DND-41 (cell line): ENCODE data around the gene LPIN1.
"Not testable (repeated sequence)": the region's sequence is repeated elsewhere in the genome, so short reads cannot be mapped to it uniquely, and the experiment has no call there.

ENCODE experiments used
- ATAC-seq: fragments of 200-7000 bp; cut with Tn5 transposase; 3 replicates; pipeline ENCODE4 v1.9.1; 2021; ENCODE audit warnings: low read depth; ENCODE audit not compliant: insufficient read depth
- DNase-seq: peaks from one replicate; pipeline ENCODE4 v3.0.0-alpha.2; 2020
- H2AFZ ChIP-seq: 2 replicates; pipeline ENCODE4 v1.6.0; 2012; ENCODE audit warnings: low read depth, low read length
- H3K27ac ChIP-seq: 2 replicates; pipeline ENCODE4 v1.5.1; 2012; ENCODE audit warnings: low read length, inconsistent platforms
- H3K27me3 ChIP-seq: fragments of 200-600 bp; sonication (generic); 2 replicates; pipeline ENCODE4 v1.6.0; 2012; ENCODE audit warnings: low read length, mild to moderate bottlenecking, inconsistent platforms; ENCODE audit not compliant: insufficient read depth, poor library complexity
- H3K36me3 ChIP-seq: 2 replicates; pipeline ENCODE4 v1.5.1; 2012; ENCODE audit warnings: low read length, inconsistent platforms; ENCODE audit not compliant: insufficient read depth
- H3K4me1 ChIP-seq: 2 replicates; pipeline ENCODE4 v1.5.1; 2012; ENCODE audit warnings: mild to moderate bottlenecking, low read length; ENCODE audit not compliant: insufficient read depth
- H3K4me2 ChIP-seq: 2 replicates; pipeline ENCODE4 v1.6.0; 2012; ENCODE audit warnings: mild to moderate bottlenecking, moderate library complexity, low read length, inconsistent platforms; ENCODE audit not compliant: insufficient read depth
- H3K4me3 ChIP-seq, 2 experiments: fragments of 200-600 bp in 1 of 2; shearing (Covaris generic) in 1 of 2; 2 replicates each; pipeline ENCODE4 v1.5.1; 2012 to 2016; ENCODE audit warnings: inconsistent platforms in 2 of 2, low read length in 2 of 2, mild to moderate bottlenecking in 2 of 2, low read depth in 1 of 2, moderate library complexity in 1 of 2
- H3K79me2 ChIP-seq: 2 replicates; pipeline ENCODE4 v1.6.0; 2012; ENCODE audit warnings: low read length, inconsistent platforms; ENCODE audit not compliant: insufficient read depth
- H3K9ac ChIP-seq: 2 replicates; pipeline ENCODE4 v1.6.0; 2012; ENCODE audit warnings: low read depth, mild to moderate bottlenecking, inconsistent platforms, low read length, moderate library complexity
- H3K9me3 ChIP-seq: 2 replicates; pipeline ENCODE4 v1.5.1; 2012; ENCODE audit warnings: low read length, moderate library complexity, mild to moderate bottlenecking, inconsistent platforms; ENCODE audit not compliant: insufficient read depth, severe bottlenecking
- H4K20me1 ChIP-seq: 2 replicates; pipeline ENCODE4 v1.6.0; 2012; ENCODE audit warnings: low read length; ENCODE audit not compliant: insufficient read depth
- EZH2 ChIP-seq: IDR thresholded peaks from 3 replicates; pipeline ENCODE4 v1.6.1; 2012; ENCODE audit warnings: borderline replicate concordance, low read depth, mild to moderate bottlenecking, moderate library complexity, low read length, inconsistent platforms; ENCODE audit not compliant: severe bottlenecking
- TF ChIP-seq, protein P1 (sequence below): IDR thresholded peaks from 2 replicates; pipeline ENCODE4 v1.5.1; 2012; ENCODE audit warnings: borderline replicate concordance, low read length, moderate library complexity, mild to moderate bottlenecking; ENCODE audit not compliant: poor library complexity, severe bottlenecking; ENCODE audit errors: extremely low read depth

The LPIN1 gene

DNA sequence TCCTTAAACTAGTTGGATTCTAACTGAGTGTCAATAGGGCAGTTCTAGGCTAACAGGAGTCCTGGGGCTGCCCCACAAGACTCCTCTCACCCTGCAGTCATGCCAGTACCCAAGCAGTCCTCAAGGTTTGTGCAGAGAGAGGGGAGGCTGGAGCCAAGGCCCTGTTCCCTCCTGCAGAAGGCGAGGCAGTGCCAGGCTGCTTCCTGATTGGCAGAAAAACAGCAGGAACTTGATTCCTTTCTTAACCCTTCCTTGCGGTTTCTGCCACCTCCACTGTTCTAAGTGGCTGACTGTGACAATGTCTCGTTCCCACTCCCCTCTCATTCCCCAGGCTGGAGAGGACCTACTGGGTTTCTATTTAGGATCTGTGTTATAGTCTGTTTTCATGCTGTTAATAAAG, 75.3 kb downstream of the LPIN1 start:
- ATAC-seq, result no peak
- no peak for DNase-seq
- Histone ChIP-seq H3K9me3 (no peaks in the 10 kb centered on the region), H3K4me3 (no peak overlapping the region), H3K9ac (no peak overlapping the region), H3K27me3 (no peaks in the 10 kb centered on the region), H3K36me3 (peaks cover 50% of the 10 kb centered on the region), H4K20me1 (no peaks in the 10 kb centered on the region), H3K79me2 (no peaks in the 10 kb centered on the region), H3K4me2 (no peak overlapping the region), H3K4me1 (no peaks in the 10 kb centered on the region), H3K27ac (no peak overlapping the region), H2AFZ (no peak overlapping the region)
- TF ChIP-seq, protein P1, sequence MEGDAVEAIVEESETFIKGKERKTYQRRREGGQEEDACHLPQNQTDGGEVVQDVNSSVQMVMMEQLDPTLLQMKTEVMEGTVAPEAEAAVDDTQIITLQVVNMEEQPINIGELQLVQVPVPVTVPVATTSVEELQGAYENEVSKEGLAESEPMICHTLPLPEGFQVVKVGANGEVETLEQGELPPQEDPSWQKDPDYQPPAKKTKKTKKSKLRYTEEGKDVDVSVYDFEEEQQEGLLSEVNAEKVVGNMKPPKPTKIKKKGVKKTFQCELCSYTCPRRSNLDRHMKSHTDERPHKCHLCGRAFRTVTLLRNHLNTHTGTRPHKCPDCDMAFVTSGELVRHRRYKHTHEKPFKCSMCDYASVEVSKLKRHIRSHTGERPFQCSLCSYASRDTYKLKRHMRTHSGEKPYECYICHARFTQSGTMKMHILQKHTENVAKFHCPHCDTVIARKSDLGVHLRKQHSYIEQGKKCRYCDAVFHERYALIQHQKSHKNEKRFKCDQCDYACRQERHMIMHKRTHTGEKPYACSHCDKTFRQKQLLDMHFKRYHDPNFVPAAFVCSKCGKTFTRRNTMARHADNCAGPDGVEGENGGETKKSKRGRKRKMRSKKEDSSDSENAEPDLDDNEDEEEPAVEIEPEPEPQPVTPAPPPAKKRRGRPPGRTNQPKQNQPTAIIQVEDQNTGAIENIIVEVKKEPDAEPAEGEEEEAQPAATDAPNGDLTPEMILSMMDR, result no peak
- TF ChIP-seq EZH2, result no peak

DNA sequence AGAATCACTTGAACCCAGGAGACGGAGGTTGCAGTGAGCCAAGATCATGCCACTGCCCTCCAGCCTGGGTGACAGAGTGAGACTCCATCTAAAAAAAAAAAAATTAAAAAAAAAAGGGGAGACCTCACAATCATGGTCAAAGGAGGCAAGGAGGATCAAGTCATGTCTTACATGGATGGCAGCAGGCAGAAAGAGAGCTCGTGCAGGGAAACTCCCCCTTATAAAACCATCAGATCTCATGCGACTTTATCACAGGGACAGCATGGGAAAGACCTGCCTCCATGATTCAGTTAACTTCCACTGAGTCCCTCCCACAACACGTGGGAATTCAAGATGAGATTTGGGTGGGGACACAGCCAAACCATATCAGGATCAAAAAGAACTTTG, 75.9 kb downstream of the LPIN1 start:
- H3K27ac ChIP-seq, H3K9me3 ChIP-seq, DNase-seq, H2AFZ ChIP-seq, H3K4me2 ChIP-seq, H4K20me1 ChIP-seq, H3K27me3 ChIP-seq, H3K79me2 ChIP-seq, H3K9ac ChIP-seq, ATAC-seq, H3K4me3 ChIP-seq, H3K4me1 ChIP-seq: not testable (repeated sequence)
- peaks cover 48% of the 10 kb centered on the region for H3K36me3 ChIP-seq

DNA sequence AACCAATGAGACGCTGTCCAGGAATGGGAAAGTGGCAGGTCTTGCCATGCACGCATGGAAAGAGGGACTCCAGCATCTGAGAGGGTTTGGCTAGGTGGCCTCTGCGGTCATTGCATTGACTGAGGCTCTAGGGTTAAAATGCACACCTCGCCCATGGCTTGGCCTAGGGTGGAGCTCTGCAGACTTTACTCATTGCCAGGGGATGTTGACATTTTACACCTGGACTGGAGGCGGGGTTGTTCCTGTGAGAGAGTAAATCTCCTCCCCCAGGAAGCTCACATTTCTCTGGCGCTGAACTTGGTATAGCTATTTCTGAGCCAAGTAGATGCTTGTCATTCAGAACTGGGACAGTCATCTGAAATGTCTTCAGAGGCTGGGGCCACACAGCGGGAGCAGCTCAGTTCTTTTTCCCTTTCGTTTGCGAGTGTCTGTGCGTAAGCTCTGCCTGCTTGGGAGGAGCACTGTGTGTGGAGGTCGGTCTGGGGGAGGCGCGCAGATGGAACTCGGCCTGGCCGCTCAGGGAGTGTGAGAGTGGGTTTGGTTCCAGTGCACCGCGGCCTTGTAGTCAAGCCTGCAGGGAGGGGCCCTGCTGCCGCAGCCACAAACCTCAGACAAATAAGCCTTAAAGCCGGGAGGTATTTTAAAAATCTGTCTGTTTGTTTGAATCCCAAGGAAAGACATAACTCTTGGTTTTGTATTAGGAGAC, 76.5 kb downstream of the LPIN1 start:
- no peak overlapping the region for H3K4me2 ChIP-seq
- H3K9me3 ChIP-seq, result no peaks in the 10 kb centered on the region
- H3K4me1 ChIP-seq, result no peaks in the 10 kb centered on the region
- H3K79me2 ChIP-seq, result no peaks in the 10 kb centered on the region
- no peak for DNase-seq
- H2AFZ ChIP-seq, result no peak overlapping the region
- H3K4me3 ChIP-seq, result no peak overlapping the region
- no peak for ATAC-seq
- H3K36me3 ChIP-seq, result peaks cover 48% of the 10 kb centered on the region
- H3K27me3 ChIP-seq, result no peaks in the 10 kb centered on the region
- no peak overlapping the region for H3K9ac ChIP-seq
- H3K27ac ChIP-seq, result no peak overlapping the region
- no peak for TF ChIP-seq EZH2
- TF ChIP-seq, protein P1, result no peak
- no peaks in the 10 kb centered on the region for H4K20me1 ChIP-seq

DNA sequence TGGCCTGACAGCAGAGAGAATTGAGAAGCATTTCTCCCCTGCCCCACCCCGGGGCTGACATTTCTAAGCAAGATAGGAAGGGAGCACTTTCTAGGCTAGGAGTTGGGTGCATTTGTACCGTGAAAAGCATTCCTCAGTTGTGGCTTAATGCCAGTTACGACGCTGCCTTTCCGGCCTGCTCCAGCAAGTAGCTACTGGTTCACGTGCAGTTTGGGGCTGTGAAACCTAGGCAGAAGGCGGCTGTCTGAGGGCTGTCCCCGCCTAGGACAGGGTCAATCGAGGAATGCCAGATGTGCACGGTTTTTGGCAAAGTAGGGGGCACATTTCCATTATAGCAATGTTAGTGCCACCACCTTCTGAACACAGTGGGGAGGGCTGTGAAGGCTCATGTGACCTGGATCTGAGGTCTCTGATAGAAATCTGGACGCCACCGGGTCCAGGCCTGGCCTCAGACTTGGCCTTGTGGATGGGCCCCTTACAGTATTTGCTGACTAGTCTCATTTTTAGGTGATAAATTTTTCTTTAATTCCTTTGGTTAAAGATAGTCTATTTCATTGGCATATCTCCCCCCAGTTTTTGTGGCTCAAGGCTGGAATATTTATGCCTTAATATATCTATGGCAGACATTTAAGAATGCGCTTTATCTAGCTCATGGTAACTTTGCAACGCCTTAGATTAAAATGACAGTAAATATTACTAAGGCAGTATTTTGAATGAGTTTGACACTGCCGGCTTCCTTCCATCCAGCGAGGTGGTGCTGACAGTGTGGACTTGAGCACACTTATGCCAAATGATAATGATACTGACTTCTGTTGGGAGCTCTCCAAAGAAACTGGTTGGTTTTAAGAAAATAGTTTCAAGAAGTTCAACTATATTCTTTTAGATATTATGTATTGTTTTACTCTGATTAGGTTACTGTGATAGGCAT, 78.7 kb downstream of the LPIN1 start:
- no peak overlapping the region for H3K27ac ChIP-seq
- H3K4me2 ChIP-seq, result no peak overlapping the region
- no peak overlapping the region for H3K9ac ChIP-seq
- H3K4me3 ChIP-seq, result no peak overlapping the region
- DNase-seq (no peak), ATAC-seq (no peak)
- H3K4me1 ChIP-seq, result peaks cover 17% of the 10 kb centered on the region
- H3K79me2 ChIP-seq, result no peaks in the 10 kb centered on the region
- no peak overlapping the region for H2AFZ ChIP-seq
- TF ChIP-seq EZH2, result no peak
- TF ChIP-seq, protein P1, result no peak
- H3K36me3 ChIP-seq, result peaks cover 41% of the 10 kb centered on the region
- H3K27me3 ChIP-seq, result no peaks in the 10 kb centered on the region
- no peaks in the 10 kb centered on the region for H4K20me1 ChIP-seq
- no peaks in the 10 kb centered on the region for H3K9me3 ChIP-seq
